OCI-LY1 (cell line): ENCODE data around the gene SSC5D.

Experiments
- H2AFZ ChIP-seq: fragments of 200-600 bp; sonication (generic), shearing (Covaris generic); 2 replicates; pipeline ENCODE4 v1.6.0; 2014; ENCODE audit warnings: antibody characterized with exemption, mild to moderate bottlenecking, low read length
- H3F3A ChIP-seq: fragments of 200-600 bp; sonication (generic), shearing (Covaris generic); 2 replicates; pipeline ENCODE4 v1.6.0; 2014; ENCODE audit warnings: mild to moderate bottlenecking, antibody characterized with exemption, low read length, moderate library complexity; ENCODE audit not compliant: insufficient read depth
- H3K27ac ChIP-seq: fragments of 200-600 bp; sonication (generic); 2 replicates; pipeline ENCODE4 v1.5.1; 2014; ENCODE audit warnings: low read length, mixed run types, mild to moderate bottlenecking, low read depth; ENCODE audit not compliant: poor library complexity, severe bottlenecking
- H3K27me3 ChIP-seq: fragments of 200-600 bp; sonication (generic); 2 replicates; pipeline ENCODE4 v1.6.0; 2014; ENCODE audit warnings: antibody characterized with exemption, mild to moderate bottlenecking, low read length, moderate library complexity; ENCODE audit not compliant: insufficient read depth
- H3K36me3 ChIP-seq: fragments of 200-600 bp; sonication (generic); 2 replicates; pipeline ENCODE4 v1.6.1; 2014; ENCODE audit warnings: mild to moderate bottlenecking, antibody characterized with exemption, low read length, moderate library complexity, mixed read lengths; ENCODE audit not compliant: insufficient read depth
- H3K4me1 ChIP-seq: fragments of 200-600 bp; sonication (generic); 2 replicates; pipeline ENCODE4 v1.5.1; 2014; ENCODE audit warnings: mild to moderate bottlenecking, low read length, moderate library complexity; ENCODE audit not compliant: insufficient read depth, severe bottlenecking
- H3K4me2 ChIP-seq: fragments of 200-600 bp; sonication (generic), shearing (Covaris generic); 2 replicates; pipeline ENCODE4 v1.6.1; 2014; ENCODE audit warnings: low read length
- H3K4me3 ChIP-seq: fragments of 200-600 bp; sonication (generic); 2 replicates; pipeline ENCODE4 v1.5.1; 2014; ENCODE audit warnings: low read length, low read depth, mild to moderate bottlenecking, mixed read lengths; ENCODE audit not compliant: poor library complexity, severe bottlenecking
- H3K79me2 ChIP-seq: fragments of 200-600 bp; shearing (Covaris generic); 2 replicates; pipeline ENCODE4 v1.6.1; 2016; ENCODE audit warnings: mixed run types, low read length, mixed read lengths; ENCODE audit not compliant: insufficient read depth
- H3K9ac ChIP-seq: fragments of 200-600 bp; sonication (generic), shearing (Covaris generic); 2 replicates; pipeline ENCODE4 v1.6.1; 2014; ENCODE audit warnings: mild to moderate bottlenecking, low read length, mixed read lengths
- H3K9me2 ChIP-seq: fragments of 200-600 bp; sonication (generic), shearing (Covaris generic); 2 replicates; pipeline ENCODE4 v1.6.1; 2014; ENCODE audit warnings: low read depth, mild to moderate bottlenecking, low read length, mixed read lengths
- H3K9me3 ChIP-seq: fragments of 200-600 bp; shearing (Covaris generic); 2 replicates; pipeline ENCODE4 v1.6.1; 2014; ENCODE audit warnings: low read length, mixed read lengths
- H4K20me1 ChIP-seq: fragments of 200-600 bp; sonication (generic), shearing (Covaris generic); 2 replicates; pipeline ENCODE4 v1.6.0; 2016; ENCODE audit warnings: mild to moderate bottlenecking, low read length; ENCODE audit not compliant: insufficient read depth
- EZH2 ChIP-seq: fragments of 200-600 bp; sonication (generic), shearing (Covaris generic); IDR thresholded peaks from 2 replicates; pipeline ENCODE4 v1.8.0; 2017; ENCODE audit warnings: borderline replicate concordance, mixed run types, mild to moderate bottlenecking, antibody characterized with exemption, low read length, moderate library complexity, mixed read lengths
- TF ChIP-seq, protein P1 (sequence below): fragments of 200-600 bp; sonication (generic), shearing (Covaris generic); IDR thresholded peaks from 2 replicates; pipeline ENCODE4 v1.5.1; 2017; ENCODE audit warnings: mild to moderate bottlenecking, antibody characterized with exemption, low read length, moderate library complexity, mixed read lengths

Gene SSC5D

DNA sequence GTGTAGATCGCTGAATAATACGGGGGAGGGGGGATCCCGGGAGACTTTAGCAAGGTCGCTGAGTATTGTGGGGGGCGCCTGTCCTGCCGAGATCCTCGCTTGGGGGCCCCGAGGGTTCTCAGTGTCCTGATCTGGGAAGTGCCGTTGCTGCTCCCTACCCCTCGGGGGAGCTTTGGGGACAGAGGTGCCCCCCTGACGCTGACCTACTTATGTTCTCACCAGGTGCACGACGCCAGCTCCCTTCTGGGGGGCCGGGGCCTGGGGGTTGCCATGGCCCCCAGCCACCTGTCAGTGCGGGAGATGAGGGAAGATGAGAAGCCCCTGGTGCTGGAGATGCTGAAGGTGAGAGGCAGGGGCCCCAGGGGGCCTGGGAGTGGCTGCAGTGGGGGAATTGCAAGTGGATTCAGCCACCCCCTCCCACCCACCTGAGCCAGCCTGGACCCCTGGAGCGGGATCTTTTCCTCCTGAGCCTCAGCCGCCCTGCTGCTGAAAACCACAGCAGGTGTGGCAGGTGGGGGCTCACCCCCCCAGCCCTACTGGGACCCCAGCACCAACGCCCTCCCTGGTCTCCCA, 2.7 kb upstream of the SSC5D start:
- Histone ChIP-seq H3K4me3 (peak overlapping the region; percentile 66), H4K20me1 (no peaks in the 10 kb centered on the region), H3K79me2 (no peaks in the 10 kb centered on the region), H3K36me3 (no peaks in the 10 kb centered on the region; the same call in 1 of the 2 replicates), H3K4me2 (peak overlapping the region; percentile 81), H2AFZ (no peak overlapping the region), H3K27me3 (peaks cover 2% of the 10 kb centered on the region; the same call in 1 of the 2 replicates), H3K9ac (peak overlapping the region; percentile 71), H3K4me1 (peaks cover 18% of the 10 kb centered on the region), H3F3A (no peaks in the 10 kb centered on the region), H3K9me2 (no peaks in the 10 kb centered on the region), H3K27ac (no peak overlapping the region), H3K9me3 (no peaks in the 10 kb centered on the region)
- no peak for TF ChIP-seq EZH2
- TF ChIP-seq, protein P1, sequence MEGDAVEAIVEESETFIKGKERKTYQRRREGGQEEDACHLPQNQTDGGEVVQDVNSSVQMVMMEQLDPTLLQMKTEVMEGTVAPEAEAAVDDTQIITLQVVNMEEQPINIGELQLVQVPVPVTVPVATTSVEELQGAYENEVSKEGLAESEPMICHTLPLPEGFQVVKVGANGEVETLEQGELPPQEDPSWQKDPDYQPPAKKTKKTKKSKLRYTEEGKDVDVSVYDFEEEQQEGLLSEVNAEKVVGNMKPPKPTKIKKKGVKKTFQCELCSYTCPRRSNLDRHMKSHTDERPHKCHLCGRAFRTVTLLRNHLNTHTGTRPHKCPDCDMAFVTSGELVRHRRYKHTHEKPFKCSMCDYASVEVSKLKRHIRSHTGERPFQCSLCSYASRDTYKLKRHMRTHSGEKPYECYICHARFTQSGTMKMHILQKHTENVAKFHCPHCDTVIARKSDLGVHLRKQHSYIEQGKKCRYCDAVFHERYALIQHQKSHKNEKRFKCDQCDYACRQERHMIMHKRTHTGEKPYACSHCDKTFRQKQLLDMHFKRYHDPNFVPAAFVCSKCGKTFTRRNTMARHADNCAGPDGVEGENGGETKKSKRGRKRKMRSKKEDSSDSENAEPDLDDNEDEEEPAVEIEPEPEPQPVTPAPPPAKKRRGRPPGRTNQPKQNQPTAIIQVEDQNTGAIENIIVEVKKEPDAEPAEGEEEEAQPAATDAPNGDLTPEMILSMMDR, result no peak

DNA sequence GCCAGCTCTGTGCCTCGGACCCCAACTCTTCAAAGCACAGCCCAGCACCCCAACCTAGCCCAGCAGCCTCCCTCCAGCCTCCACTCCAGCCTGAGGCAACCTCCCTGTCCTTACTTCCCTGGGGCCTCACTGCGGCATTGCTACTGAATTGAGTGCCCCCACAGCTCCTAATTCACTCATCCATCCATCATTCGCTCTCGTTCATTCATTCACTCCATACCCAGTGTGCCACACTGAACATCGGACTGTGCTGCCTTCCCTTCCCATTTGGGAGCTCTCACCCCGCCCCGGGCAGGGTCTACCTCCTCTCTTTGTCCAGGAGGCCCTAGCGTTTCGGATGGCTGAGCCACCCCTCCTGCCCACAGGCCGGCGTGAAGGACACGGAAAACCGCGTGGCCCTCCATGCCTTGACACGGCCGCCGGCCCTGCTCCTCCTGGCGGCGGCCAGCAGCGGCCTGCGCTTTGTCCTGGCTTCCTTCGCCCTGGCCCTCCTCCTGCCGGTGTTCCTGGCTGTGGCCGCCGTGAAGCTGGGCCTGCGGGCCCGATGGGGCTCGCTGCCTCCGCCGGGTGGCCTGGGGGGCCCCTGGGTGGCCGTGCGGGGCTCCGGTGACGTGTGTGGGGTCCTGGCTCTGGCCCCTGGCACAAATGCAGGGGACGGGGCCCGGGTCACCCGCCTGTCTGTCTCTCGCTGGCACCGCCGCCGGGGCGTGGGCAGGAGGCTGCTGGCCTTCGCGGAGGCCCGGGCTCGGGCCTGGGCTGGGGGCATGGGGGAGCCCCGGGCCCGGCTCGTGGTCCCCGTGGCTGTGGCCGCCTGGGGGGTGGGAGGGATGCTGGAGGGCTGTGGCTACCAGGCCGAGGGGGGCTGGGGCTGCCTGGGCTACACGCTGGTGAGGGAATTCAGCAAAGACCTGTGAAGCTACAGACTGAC, 1.9 kb upstream of the SSC5D start:
- no peak overlapping the region for H3K27ac ChIP-seq
- peaks cover 18% of the 10 kb centered on the region for H3K4me1 ChIP-seq
- H3K36me3 ChIP-seq, result no peaks in the 10 kb centered on the region; the same call in 1 of the 2 replicates
- H3K4me2 ChIP-seq, result peak overlapping the region; percentile 81; the same call in 1 of the 2 replicates
- TF ChIP-seq, protein P1, result no peak
- TF ChIP-seq EZH2, result no peak
- H3K9ac ChIP-seq, result no peak overlapping the region
- no peak overlapping the region for H3K4me3 ChIP-seq
- H3K27me3 ChIP-seq, result peaks cover 3% of the 10 kb centered on the region; the same call in 1 of the 2 replicates
- H3K9me2 ChIP-seq, result no peaks in the 10 kb centered on the region
- H4K20me1 ChIP-seq, result no peaks in the 10 kb centered on the region
- no peaks in the 10 kb centered on the region for H3K79me2 ChIP-seq
- H3F3A ChIP-seq, result no peaks in the 10 kb centered on the region
- no peak overlapping the region for H2AFZ ChIP-seq
- no peaks in the 10 kb centered on the region for H3K9me3 ChIP-seq

DNA sequence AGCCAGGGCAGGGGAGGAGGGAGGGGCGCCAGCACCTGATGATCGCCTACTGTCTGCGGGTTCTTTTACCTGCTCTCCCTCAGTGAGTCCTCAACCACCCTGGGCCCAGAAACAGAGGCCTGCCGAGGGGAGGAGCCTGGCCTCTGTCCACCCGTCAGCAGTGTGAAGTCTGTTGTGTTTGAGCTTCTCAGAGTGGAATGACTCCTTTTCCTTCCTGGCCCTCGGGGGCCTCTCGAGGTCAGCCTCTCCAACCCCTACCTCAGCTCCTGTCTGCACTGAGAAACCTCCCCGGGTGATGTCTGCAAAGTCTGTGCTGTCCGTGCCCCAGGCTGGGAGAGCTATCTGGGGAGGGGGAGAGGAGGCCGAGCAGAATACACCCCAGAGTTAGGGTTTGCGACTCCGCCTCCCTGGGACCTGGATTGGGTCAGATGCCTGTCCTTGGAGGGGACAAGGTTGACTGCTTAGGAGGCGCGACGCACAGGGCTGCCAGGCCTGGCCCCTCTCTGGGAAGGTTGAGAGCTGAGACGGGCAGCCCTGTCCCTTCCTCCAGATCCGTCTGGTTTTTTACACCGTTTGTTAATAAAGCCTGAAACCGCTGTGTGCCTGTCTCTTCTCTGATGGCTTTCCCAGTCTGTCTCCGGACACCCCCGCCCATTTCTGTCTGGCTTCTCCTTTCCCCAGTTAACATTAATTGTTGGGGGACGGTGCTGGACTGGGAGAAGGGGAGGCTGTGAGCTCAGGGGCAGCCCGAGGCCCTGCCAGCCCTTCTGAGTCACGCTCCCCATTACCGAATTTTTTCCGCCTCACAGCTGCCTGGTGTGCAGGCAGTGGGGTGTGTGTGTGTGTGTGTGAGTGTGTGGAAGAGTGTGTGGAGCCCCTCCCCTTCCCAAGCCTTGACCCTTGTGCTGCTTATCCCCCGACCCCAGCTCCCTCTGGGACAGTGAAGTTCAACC, 989 bp upstream of the SSC5D start:
- Histone ChIP-seq H4K20me1 (no peaks in the 10 kb centered on the region), H3K36me3 (no peaks in the 10 kb centered on the region; the same call in 1 of the 2 replicates), H3K9ac (no peak overlapping the region), H3K4me2 (no peak overlapping the region), H3K4me3 (no peak overlapping the region), H3K79me2 (no peaks in the 10 kb centered on the region), H3K27ac (no peak overlapping the region), H3K4me1 (peaks cover 18% of the 10 kb centered on the region), H3F3A (no peaks in the 10 kb centered on the region), H3K9me2 (no peaks in the 10 kb centered on the region), H2AFZ (no peak overlapping the region), H3K27me3 (peaks cover 9% of the 10 kb centered on the region; the same call in 1 of the 2 replicates), H3K9me3 (no peaks in the 10 kb centered on the region)
- TF ChIP-seq, protein P1, result no peak
- no peak for TF ChIP-seq EZH2
